Neural cell (in vitro differentiated cells): ENCODE measurements around the gene MYO1D. TPM values are rescaled to one million over a fixed set of nuclear protein-coding genes. Genes with fewer than 3 reads are reported as not detected.

Experiments used
- H2AFZ ChIP-seq: fragments of 200-600, 300-800 bp; sonication (generic), shearing (Covaris generic); 2 replicates; pipeline ENCODE4 v1.6.0; 2014; ENCODE audit warnings: low read depth, mild to moderate bottlenecking, antibody characterized with exemption, low read length, moderate library complexity
- H3F3A ChIP-seq: fragments of 200-600 bp; shearing (Covaris generic); 2 replicates; pipeline ENCODE4 v1.6.1; 2016; ENCODE audit warnings: mild to moderate bottlenecking, moderate library complexity, mixed read lengths, antibody characterized with exemption, low read length; ENCODE audit not compliant: insufficient read depth, poor library complexity, severe bottlenecking
- H3K27ac ChIP-seq: fragments of 200-600, 300-800 bp; sonication (generic), shearing (Covaris generic); 2 replicates; pipeline ENCODE4 v1.5.1; 2014; ENCODE audit warnings: mild to moderate bottlenecking, low read length, moderate library complexity
- H3K27me3 ChIP-seq: fragments of 300-800, 200-600 bp; sonication (generic), shearing (Covaris generic); 2 replicates; pipeline ENCODE4 v1.6.0; 2014; ENCODE audit warnings: mild to moderate bottlenecking, low read depth, low read length, moderate library complexity; ENCODE audit not compliant: insufficient read depth
- H3K36me3 ChIP-seq: fragments of 300-800, 200-600 bp; sonication (generic), shearing (Covaris generic); 2 replicates; pipeline ENCODE4 v1.5.1; 2014; ENCODE audit warnings: mild to moderate bottlenecking, antibody characterized with exemption, low read length, moderate library complexity; ENCODE audit not compliant: insufficient read depth
- H3K4me2 ChIP-seq: fragments of 300-800, 200-600 bp; sonication (generic), shearing (Covaris generic); 2 replicates; pipeline ENCODE4 v1.6.0; 2014; ENCODE audit warnings: mild to moderate bottlenecking, low read length
- H3K4me3 ChIP-seq: fragments of 300-800, 200-600 bp; sonication (generic), shearing (Covaris generic); 2 replicates; pipeline ENCODE4 v1.5.1; 2014; ENCODE audit warnings: mild to moderate bottlenecking, low read length, moderate library complexity
- H3K79me2 ChIP-seq: fragments of 200-600 bp; shearing (Covaris generic); replicated peaks from 2 replicates; pipeline ENCODE4 v1.6.0; 2014; ENCODE audit warnings: mild to moderate bottlenecking, low read length, moderate library complexity; ENCODE audit not compliant: insufficient read depth
- H3K9ac ChIP-seq: fragments of 300-800, 200-600 bp; sonication (generic), shearing (Covaris generic); 2 replicates; pipeline ENCODE4 v1.6.1; 2016; ENCODE audit warnings: mild to moderate bottlenecking, low read length, mixed read lengths
- H3K9me2 ChIP-seq: fragments of 200-600 bp; shearing (Covaris generic); 2 replicates; pipeline ENCODE4 v1.6.1; 2016; ENCODE audit warnings: mild to moderate bottlenecking, low read length, mixed read lengths; ENCODE audit not compliant: insufficient read depth
- H3K9me3 ChIP-seq: fragments of 200-600, 300-800 bp; sonication (generic), shearing (Covaris generic); 2 replicates; pipeline ENCODE4 v1.6.1; 2016; ENCODE audit warnings: mild to moderate bottlenecking, mixed run types, low read length, moderate library complexity, mixed read lengths
- H4K20me1 ChIP-seq: fragments of 200-600 bp; shearing (Covaris generic); 2 replicates; pipeline ENCODE4 v1.6.1; 2016; ENCODE audit warnings: mild to moderate bottlenecking, mixed run types; ENCODE audit not compliant: insufficient read depth
- CTCF ChIP-seq: fragments of 450-650 bp; IDR thresholded peaks from 2 replicates; pipeline ENCODE4 v1.5.1; 2014; ENCODE audit warnings: antibody characterized with exemption, mild to moderate bottlenecking, moderate library complexity; ENCODE audit not compliant: poor library complexity, severe bottlenecking
- EP300 ChIP-seq: fragments of 450-650 bp; conservative IDR thresholded peaks from 2 replicates; pipeline ENCODE4 v1.6.1; 2014; ENCODE audit warnings: antibody characterized with exemption, mild to moderate bottlenecking, moderate library complexity; ENCODE audit not compliant: poor library complexity, severe bottlenecking
- EZH2 ChIP-seq: fragments of 200-600, 300-800 bp; shearing (Covaris generic), sonication (generic); IDR thresholded peaks from 2 replicates; pipeline ENCODE4 v1.6.1; 2014; ENCODE audit warnings: antibody characterized with exemption, low read length, borderline replicate concordance, mild to moderate bottlenecking; ENCODE audit not compliant: insufficient read depth, poor library complexity, severe bottlenecking
- MXI1 ChIP-seq: fragments of 450-650 bp; conservative IDR thresholded peaks from 2 replicates; pipeline ENCODE4 v1.6.1; 2014; ENCODE audit warnings: antibody characterized with exemption, mild to moderate bottlenecking; ENCODE audit not compliant: poor library complexity, severe bottlenecking
- POLR2AphosphoS5 ChIP-seq: IDR thresholded peaks from 2 replicates; pipeline ENCODE4 v1.6.1; 2012
- RAD21 ChIP-seq: fragments of 450-650 bp; conservative IDR thresholded peaks from 2 replicates; pipeline ENCODE4 v1.6.1; 2014; ENCODE audit warnings: antibody characterized with exemption, mild to moderate bottlenecking, moderate library complexity
- REST ChIP-seq: IDR thresholded peaks from 2 replicates; pipeline ENCODE4 v1.6.1; 2012; ENCODE audit warnings: borderline replicate concordance
- SMC3 ChIP-seq: fragments of 450-650 bp; conservative IDR thresholded peaks from 2 replicates; pipeline ENCODE4 v1.6.1; 2014; ENCODE audit warnings: antibody characterized with exemption, mild to moderate bottlenecking, moderate library complexity; ENCODE audit not compliant: poor library complexity
- TAF1 ChIP-seq: IDR thresholded peaks from 2 replicates; pipeline ENCODE4 v1.6.1; 2012; ENCODE audit warnings: low read depth
- polyA plus RNA-seq: library from polyadenylated mRNA; depleted of rRNA; stranded (reverse); fragments of >200 nt; gene quantifications from 2 replicates; pipeline ENCODE4 v1.2.3, GENCODE V29; 2014

The MYO1D gene
- polyA plus RNA-seq, 1 donor from 2014 or later = 10.7 TPM

- Histone ChIP-seq H3F3A (no peaks in the 10 kb centered on the region), H3K36me3 (no peaks in the 10 kb centered on the region), H3K9me3 (no peaks in the 10 kb centered on the region), H3K4me3 (no peak overlapping the region), H3K79me2 (no peaks in the 10 kb centered on the region), H3K4me2 (no peak overlapping the region), H3K27ac (no peak overlapping the region), H2AFZ (no peak overlapping the region), H3K9ac (no peak overlapping the region), H3K9me2 (no peaks in the 10 kb centered on the region), H3K27me3 (no peaks in the 10 kb centered on the region), H4K20me1 (no peaks in the 10 kb centered on the region)
- TF ChIP-seq CTCF = no peak
- TF ChIP-seq EZH2 = no peak
- TF ChIP-seq SMC3 = no peak
- no peak for TF ChIP-seq REST
- TF ChIP-seq EP300 = no peak
- no peak for TF ChIP-seq TAF1
- no peak for TF ChIP-seq MXI1
- no peak for TF ChIP-seq RAD21
Observed at GRCh38 chr17:32529604-32530003, 347.3 kb downstream of the MYO1D start.

GRCh38 chr17:32528825-32529224 is 348.1 kb downstream of the MYO1D start:
- Histone ChIP-seq H3K9me3 (no peaks in the 10 kb centered on the region), H3K27me3 (no peaks in the 10 kb centered on the region), H3K79me2 (no peaks in the 10 kb centered on the region), H3K9me2 (no peaks in the 10 kb centered on the region), H3K4me3 (no peak overlapping the region), H3F3A (no peaks in the 10 kb centered on the region), H3K4me2 (no peak overlapping the region), H4K20me1 (no peaks in the 10 kb centered on the region), H3K27ac (no peak overlapping the region), H3K9ac (no peak overlapping the region), H2AFZ (no peak overlapping the region), H3K36me3 (no peaks in the 10 kb centered on the region)
- TF ChIP-seq EP300 = no peak
- no peak for TF ChIP-seq EZH2
- no peak for TF ChIP-seq REST
- TF ChIP-seq TAF1 = no peak
- no peak for TF ChIP-seq MXI1
- TF ChIP-seq POLR2AphosphoS5 = no peak
- no peak for TF ChIP-seq SMC3
- no peak for TF ChIP-seq RAD21
- no peak for TF ChIP-seq CTCF
